Ishikawa (cell line): ENCODE data around the gene B3GALT5.

Source experiments
- CEBPB ChIP-seq: IDR thresholded peaks from 2 replicates; pipeline ENCODE4 v1.6.1; 2012
- CREB1 ChIP-seq: IDR thresholded peaks from 2 replicates; pipeline ENCODE4 v1.6.1; 2012; ENCODE audit warnings: low read depth
- EGR1 ChIP-seq: IDR thresholded peaks from 2 replicates; pipeline ENCODE4 v1.6.1; 2012
- EP300 ChIP-seq: IDR thresholded peaks from 2 replicates; pipeline ENCODE4 v1.6.1; 2012; ENCODE audit warnings: borderline replicate concordance
- FOXM1 ChIP-seq: IDR thresholded peaks from 2 replicates; pipeline ENCODE4 v1.6.1; 2012; ENCODE audit warnings: low read depth, borderline replicate concordance
- MAX ChIP-seq: IDR thresholded peaks from 2 replicates; pipeline ENCODE4 v1.6.1; 2012
- NFIC ChIP-seq: IDR thresholded peaks from 2 replicates; pipeline ENCODE4 v1.6.1; 2012
- RAD21 ChIP-seq: IDR thresholded peaks from 2 replicates; pipeline ENCODE4 v1.6.1; 2012; ENCODE audit warnings: low read depth
- TAF1 ChIP-seq: IDR thresholded peaks from 2 replicates; pipeline ENCODE4 v1.6.1; 2012; ENCODE audit warnings: low read depth, mild to moderate bottlenecking
- TCF12 ChIP-seq: IDR thresholded peaks from 2 replicates; pipeline ENCODE4 v1.6.1; 2012; ENCODE audit warnings: low read depth
- TEAD4 ChIP-seq: IDR thresholded peaks from 2 replicates; pipeline ENCODE4 v1.6.1; 2012
- YY1 ChIP-seq: IDR thresholded peaks from 2 replicates; pipeline ENCODE4 v1.6.1; 2012; ENCODE audit warnings: low read depth
- ZBTB7A ChIP-seq: IDR thresholded peaks from 2 replicates; pipeline ENCODE4 v1.6.1; 2012; ENCODE audit warnings: low read depth
- TF ChIP-seq, protein P1 (sequence below): IDR thresholded peaks from 2 replicates; pipeline ENCODE4 v1.6.1; 2012; ENCODE audit warnings: low read depth, mild to moderate bottlenecking
- TF ChIP-seq, protein P2 (sequence below): IDR thresholded peaks from 2 replicates; pipeline ENCODE4 v1.6.1; 2012

B3GALT5 gene

GRCh38 chr21:39674801-39675200, 62.1 kb downstream of the B3GALT5 start:
- no peak for TF ChIP-seq RAD21
- TF ChIP-seq MAX: no peak
- no peak for TF ChIP-seq TCF12
- no peak for TF ChIP-seq TAF1
- no peak for TF ChIP-seq CEBPB
- TF ChIP-seq, protein P1, sequence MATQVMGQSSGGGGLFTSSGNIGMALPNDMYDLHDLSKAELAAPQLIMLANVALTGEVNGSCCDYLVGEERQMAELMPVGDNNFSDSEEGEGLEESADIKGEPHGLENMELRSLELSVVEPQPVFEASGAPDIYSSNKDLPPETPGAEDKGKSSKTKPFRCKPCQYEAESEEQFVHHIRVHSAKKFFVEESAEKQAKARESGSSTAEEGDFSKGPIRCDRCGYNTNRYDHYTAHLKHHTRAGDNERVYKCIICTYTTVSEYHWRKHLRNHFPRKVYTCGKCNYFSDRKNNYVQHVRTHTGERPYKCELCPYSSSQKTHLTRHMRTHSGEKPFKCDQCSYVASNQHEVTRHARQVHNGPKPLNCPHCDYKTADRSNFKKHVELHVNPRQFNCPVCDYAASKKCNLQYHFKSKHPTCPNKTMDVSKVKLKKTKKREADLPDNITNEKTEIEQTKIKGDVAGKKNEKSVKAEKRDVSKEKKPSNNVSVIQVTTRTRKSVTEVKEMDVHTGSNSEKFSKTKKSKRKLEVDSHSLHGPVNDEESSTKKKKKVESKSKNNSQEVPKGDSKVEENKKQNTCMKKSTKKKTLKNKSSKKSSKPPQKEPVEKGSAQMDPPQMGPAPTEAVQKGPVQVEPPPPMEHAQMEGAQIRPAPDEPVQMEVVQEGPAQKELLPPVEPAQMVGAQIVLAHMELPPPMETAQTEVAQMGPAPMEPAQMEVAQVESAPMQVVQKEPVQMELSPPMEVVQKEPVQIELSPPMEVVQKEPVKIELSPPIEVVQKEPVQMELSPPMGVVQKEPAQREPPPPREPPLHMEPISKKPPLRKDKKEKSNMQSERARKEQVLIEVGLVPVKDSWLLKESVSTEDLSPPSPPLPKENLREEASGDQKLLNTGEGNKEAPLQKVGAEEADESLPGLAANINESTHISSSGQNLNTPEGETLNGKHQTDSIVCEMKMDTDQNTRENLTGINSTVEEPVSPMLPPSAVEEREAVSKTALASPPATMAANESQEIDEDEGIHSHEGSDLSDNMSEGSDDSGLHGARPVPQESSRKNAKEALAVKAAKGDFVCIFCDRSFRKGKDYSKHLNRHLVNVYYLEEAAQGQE: no peak
- no peak for TF ChIP-seq TEAD4
- no peak for TF ChIP-seq EP300
- TF ChIP-seq CREB1: no peak
- TF ChIP-seq, protein P2, sequence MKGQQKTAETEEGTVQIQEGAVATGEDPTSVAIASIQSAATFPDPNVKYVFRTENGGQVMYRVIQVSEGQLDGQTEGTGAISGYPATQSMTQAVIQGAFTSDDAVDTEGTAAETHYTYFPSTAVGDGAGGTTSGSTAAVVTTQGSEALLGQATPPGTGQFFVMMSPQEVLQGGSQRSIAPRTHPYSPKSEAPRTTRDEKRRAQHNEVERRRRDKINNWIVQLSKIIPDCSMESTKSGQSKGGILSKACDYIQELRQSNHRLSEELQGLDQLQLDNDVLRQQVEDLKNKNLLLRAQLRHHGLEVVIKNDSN: no peak
- no peak for TF ChIP-seq YY1
- no peak for TF ChIP-seq FOXM1
- no peak for TF ChIP-seq ZBTB7A
- no peak for TF ChIP-seq EGR1
- TF ChIP-seq NFIC: no peak

DNA sequence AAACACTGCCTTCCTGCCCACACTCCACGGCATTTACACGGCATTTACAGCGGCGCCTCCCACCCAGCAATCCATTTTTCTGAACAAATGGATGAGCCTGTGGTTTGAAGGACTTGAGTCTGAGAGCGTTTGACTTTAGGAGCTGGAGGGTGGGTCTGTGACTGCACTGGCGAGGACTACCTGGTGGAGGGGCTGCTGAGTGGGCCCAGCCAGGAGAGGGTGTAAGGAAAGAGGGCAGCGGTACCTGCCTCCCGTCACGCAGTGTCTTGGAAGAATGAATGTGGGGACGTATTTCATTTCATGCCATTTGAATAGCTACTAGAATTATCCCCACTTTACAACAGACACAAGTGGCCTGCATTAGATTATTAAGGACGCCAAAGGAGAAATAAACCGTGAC, 62.9 kb downstream of the B3GALT5 start:
- no peak for TF ChIP-seq NFIC
- TF ChIP-seq, protein P2: no peak

GRCh38 chr21:39675993-39676661, 63.4 kb downstream of the B3GALT5 start:
- no peak for TF ChIP-seq TCF12
- TF ChIP-seq TEAD4: no peak
- TF ChIP-seq EGR1: no peak
- TF ChIP-seq CREB1: no peak

DNA sequence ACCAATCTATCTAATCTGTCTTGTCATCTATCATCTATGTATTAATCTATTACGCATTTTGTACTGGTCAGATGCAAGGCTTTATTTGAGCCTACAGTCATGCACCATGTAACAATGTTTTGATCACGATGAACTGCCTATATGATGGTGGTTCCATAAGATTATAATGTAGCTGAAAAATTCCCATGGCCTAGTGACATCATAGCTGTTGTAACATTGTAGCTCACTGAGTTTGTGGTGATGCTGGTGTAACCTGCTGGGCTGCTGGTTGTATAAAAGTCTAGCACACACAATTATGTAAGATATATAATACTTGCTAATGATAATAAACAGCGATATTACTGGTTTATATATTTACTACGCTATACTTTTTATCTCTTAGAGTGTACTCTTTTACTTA, 67.5 kb downstream of the B3GALT5 start:
- TF ChIP-seq MAX: no peak
- TF ChIP-seq TCF12: no peak
- no peak for TF ChIP-seq TEAD4
- TF ChIP-seq, protein P2: no peak
- TF ChIP-seq TAF1: no peak
- no peak for TF ChIP-seq YY1
- no peak for TF ChIP-seq CREB1
- no peak for TF ChIP-seq CEBPB
- no peak for TF ChIP-seq RAD21
- TF ChIP-seq EGR1: no peak
- TF ChIP-seq EP300: no peak
- no peak for TF ChIP-seq ZBTB7A

DNA sequence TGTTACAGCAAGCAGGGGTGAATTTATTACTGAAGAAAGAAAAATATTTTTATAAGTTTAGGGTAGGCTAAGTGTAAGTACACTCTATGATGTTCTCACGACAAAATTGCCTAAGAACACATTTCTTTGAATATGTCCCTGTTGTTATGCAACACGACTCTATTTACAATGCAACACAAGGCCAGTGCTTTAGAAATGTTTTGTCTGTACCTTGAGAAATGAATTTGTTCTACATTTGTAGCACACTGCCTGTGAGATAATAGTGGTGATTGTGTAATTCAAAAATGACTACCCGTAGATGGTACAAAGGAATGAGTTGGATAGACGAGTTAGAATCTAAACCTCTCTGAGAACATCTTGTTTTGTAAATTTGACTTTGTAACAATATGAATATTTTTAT, 68.5 kb downstream of the B3GALT5 start:
- TF ChIP-seq EGR1: no peak
- no peak for TF ChIP-seq FOXM1
- no peak for TF ChIP-seq ZBTB7A
- no peak for TF ChIP-seq CEBPB
- TF ChIP-seq TCF12: no peak
- TF ChIP-seq RAD21: no peak
- TF ChIP-seq, protein P1: no peak
- TF ChIP-seq, protein P2: no peak
- no peak for TF ChIP-seq TEAD4
- TF ChIP-seq YY1: no peak
- no peak for TF ChIP-seq NFIC
- TF ChIP-seq CREB1: no peak
- TF ChIP-seq MAX: no peak
- no peak for TF ChIP-seq TAF1
- no peak for TF ChIP-seq EP300
